BLaER1 (cell line): Measurements from ENCODE around the gene TSPO2.
A peak's percentile ranks its signal among the peaks of the same experiment; 100 is the strongest.

ENCODE experiments used
- H3K27ac ChIP-seq: shearing (Covaris generic); formaldehyde crosslinking; 2 replicates; pipeline ENCODE4 v1.8.1; 2022
- H3K27me3 ChIP-seq: shearing (Covaris generic); formaldehyde crosslinking; 2 replicates; pipeline ENCODE4 v1.8.1; 2022
- H3K36me3 ChIP-seq: shearing (Covaris generic); formaldehyde crosslinking; 2 replicates; pipeline ENCODE4 v1.8.1; 2022
- H3K4me1 ChIP-seq: shearing (Covaris generic); formaldehyde crosslinking; 2 replicates; pipeline ENCODE4 v1.8.1; 2022
- H3K4me2 ChIP-seq: shearing (Covaris generic); formaldehyde crosslinking; 2 replicates; pipeline ENCODE4 v1.8.1; 2022
- H3K4me3 ChIP-seq: shearing (Covaris generic); formaldehyde crosslinking; 2 replicates; pipeline ENCODE4 v1.8.1; 2022
- H3K9ac ChIP-seq: shearing (Covaris generic); formaldehyde crosslinking; 2 replicates; pipeline ENCODE4 v1.8.1; 2022
- H3K9me3 ChIP-seq: shearing (Covaris generic); formaldehyde crosslinking; 2 replicates; pipeline ENCODE4 v1.8.1; 2022
- H4K20me1 ChIP-seq: shearing (Covaris generic); formaldehyde crosslinking; 2 replicates; pipeline ENCODE4 v1.8.1; 2022
- Cebpa-rat ChIP-seq: shearing (Covaris generic); IDR thresholded peaks from 2 replicates; pipeline ENCODE4 v1.8.1; 2022

TSPO2 gene

DNA sequence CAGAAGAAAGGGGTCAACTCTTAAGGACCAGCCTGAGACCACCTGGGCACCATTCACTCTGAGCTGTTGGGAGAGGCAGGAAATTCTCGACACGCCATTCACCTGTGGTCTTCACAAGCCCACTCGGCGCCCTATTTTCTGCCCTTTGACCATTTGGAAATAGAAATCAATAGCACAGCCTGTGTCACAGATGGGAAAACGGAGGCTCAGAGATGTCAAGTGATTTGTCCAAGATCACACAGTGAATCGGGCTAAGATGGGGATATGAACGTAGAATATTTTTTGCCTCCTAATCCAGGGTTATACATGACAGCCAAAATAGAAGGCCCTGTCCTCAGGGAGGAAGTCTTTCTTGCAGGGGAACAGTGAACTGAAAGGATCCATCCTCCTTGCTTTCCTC is 7.7 kb downstream of the TSPO2 start:
- Histone ChIP-seq H3K27ac (no peak overlapping the region), H3K4me2 (peak overlapping the region; percentile 25), H3K27me3 (no peaks in the 10 kb centered on the region)

DNA sequence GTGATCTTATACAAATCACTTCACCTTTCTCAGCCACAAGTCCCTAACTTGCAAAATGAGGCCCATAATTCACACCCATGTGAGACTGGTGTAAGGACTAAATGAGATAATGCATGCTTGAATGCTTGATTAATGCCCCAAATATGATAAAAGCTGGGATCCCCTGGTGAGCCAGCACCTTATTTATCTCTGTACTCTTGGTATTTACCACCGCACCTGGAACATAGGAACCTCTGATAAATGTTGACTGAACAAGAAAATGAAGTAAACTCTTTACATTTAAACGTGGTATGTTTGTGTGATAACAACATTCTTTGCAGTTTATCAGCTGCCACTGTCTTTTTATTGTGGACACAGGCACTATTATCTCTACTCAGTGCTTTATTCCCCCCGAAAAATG is 8.3 kb downstream of the TSPO2 start:
- H3K27ac ChIP-seq = no peak overlapping the region
- no peak for TF ChIP-seq Cebpa-rat
- no peak overlapping the region for H3K4me2 ChIP-seq
- no peak overlapping the region for H3K9ac ChIP-seq
- H3K36me3 ChIP-seq = no peaks in the 10 kb centered on the region
- no peaks in the 10 kb centered on the region for H3K9me3 ChIP-seq
- H3K4me1 ChIP-seq = peaks cover 55% of the 10 kb centered on the region
- no peaks in the 10 kb centered on the region for H4K20me1 ChIP-seq
- no peak overlapping the region for H3K4me3 ChIP-seq
- H3K27me3 ChIP-seq = no peaks in the 10 kb centered on the region

More for the DNA sequence above, 7.7 kb downstream of the TSPO2 start:
- peaks cover 50% of the 10 kb centered on the region for H3K4me1 ChIP-seq
- H4K20me1 ChIP-seq = no peaks in the 10 kb centered on the region
- TF ChIP-seq Cebpa-rat = no peak
- H3K36me3 ChIP-seq = no peaks in the 10 kb centered on the region
- H3K4me3 ChIP-seq = no peak overlapping the region
- H3K9ac ChIP-seq = no peak overlapping the region
- no peaks in the 10 kb centered on the region for H3K9me3 ChIP-seq

DNA sequence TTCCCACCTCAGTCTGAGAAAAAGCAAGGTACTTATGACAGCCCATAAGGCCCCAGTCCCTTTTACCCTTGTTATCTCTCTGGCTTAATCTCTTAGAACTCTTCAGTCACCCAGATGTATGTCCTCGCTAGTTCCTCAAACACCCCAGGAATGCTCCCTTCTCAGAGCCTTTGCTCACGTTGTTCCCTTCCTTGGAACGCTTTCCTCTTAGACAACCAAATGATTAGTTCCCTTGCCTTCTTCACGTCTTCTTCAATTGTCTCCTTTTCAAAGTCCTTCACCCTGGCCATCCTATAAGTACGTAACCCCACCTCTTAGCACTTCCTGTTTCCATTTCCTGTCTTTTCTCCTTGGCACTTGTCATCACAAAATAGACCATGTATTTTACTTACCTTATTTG is 9.6 kb downstream of the TSPO2 start:
- Histone ChIP-seq H4K20me1 (no peaks in the 10 kb centered on the region), H3K27ac (no peak overlapping the region), H3K4me2 (peak overlapping the region; percentile 84), H3K4me3 (no peak overlapping the region), H3K9me3 (no peaks in the 10 kb centered on the region), H3K36me3 (no peaks in the 10 kb centered on the region), H3K27me3 (no peaks in the 10 kb centered on the region), H3K9ac (no peak overlapping the region), H3K4me1 (peaks cover 67% of the 10 kb centered on the region)
- no peak for TF ChIP-seq Cebpa-rat

DNA sequence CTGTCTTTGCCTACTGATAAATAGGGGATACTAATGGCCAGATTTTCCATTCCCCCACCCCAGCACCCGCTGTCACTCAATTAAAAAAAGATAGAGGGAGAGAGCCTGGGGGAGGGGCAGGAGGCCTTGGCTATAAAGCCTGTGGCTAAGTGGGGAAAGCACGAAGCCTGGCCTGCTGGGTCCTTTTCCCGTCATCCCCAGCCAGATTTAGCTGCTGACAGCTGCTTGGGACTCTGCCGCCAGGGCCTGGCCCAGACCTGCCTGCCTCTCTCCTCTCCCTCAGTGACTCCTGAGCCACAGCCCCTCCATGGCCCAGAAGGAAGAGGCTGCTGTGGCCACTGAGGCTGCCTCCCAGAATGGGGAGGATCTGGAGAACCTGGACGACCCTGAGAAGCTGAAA is 10.8 kb downstream of the TSPO2 start, which contains the start of gene APOBEC2:
Gene APOBEC2 (plus strand): TSS at position 162 of the 400 bp plus-strand sequence. CDS start 146 bp downstream, at position 308.
- Histone ChIP-seq H3K4me1 (peaks cover 67% of the 10 kb centered on the region), H3K27me3 (no peaks in the 10 kb centered on the region), H3K4me2 (peak within 1 kb of the TSS; percentile 84), H3K36me3 (no peaks in the 10 kb centered on the region), H4K20me1 (no peaks in the 10 kb centered on the region), H3K27ac (peak within 1 kb of the TSS; percentile 66), H3K9me3 (no peaks in the 10 kb centered on the region), H3K4me3 (no peak within 1 kb of the TSS), H3K9ac (no peak within 1 kb of the TSS)
- TF ChIP-seq Cebpa-rat = no peak

DNA sequence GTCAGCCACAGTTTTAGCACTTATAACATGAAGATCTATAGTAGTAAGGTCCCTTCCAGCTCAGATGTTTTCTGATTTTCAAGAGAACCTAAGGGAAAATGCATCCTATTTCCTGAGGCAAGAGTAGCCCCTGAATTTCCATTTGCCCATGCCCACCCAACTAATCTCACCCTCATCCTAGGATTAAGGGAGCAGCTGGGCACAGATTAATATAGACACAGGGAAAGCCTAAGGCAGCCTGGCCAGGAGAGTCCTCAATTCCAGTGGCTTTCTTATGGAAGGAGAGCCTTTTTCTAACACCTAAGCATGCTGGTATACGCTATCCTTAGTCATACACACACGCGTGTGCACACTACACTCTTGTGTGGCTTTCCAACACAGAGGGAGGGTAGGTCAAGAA is 12.2 kb downstream of the TSPO2 start:
- Histone ChIP-seq H3K27ac (peak overlapping the region; percentile 66), H3K4me1 (peaks cover 66% of the 10 kb centered on the region), H3K36me3 (no peaks in the 10 kb centered on the region), H4K20me1 (no peaks in the 10 kb centered on the region), H3K27me3 (no peaks in the 10 kb centered on the region), H3K4me3 (no peak overlapping the region), H3K9ac (no peak overlapping the region; the same call in 1 of the 2 replicates), H3K4me2 (peak overlapping the region; percentile 84), H3K9me3 (no peaks in the 10 kb centered on the region)
- TF ChIP-seq Cebpa-rat = no peak

DNA sequence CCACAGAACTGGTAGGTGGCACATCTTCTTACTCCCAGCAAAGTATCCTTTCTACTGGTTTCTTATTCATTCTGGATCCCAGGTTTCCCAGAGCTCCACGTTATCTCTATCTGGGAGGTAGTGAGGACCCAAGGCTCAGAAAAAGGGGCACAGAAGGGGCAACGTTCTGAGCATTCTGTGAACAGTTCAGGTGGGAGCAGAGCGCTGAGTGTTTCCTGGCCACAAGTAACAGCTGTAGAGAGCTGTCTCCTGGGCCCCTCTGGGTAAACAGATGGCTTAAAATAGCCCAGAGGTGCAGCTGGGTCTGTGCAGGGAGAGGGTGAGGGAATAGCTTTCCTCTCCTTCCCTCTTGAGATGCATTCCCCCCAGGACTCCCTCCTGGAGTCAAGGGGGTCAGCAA is 12.9 kb downstream of the TSPO2 start:
- H3K4me2 ChIP-seq = peak overlapping the region; percentile 84
- H3K27me3 ChIP-seq = no peaks in the 10 kb centered on the region
- no peak for TF ChIP-seq Cebpa-rat
- no peaks in the 10 kb centered on the region for H3K36me3 ChIP-seq
- H3K4me1 ChIP-seq = peaks cover 59% of the 10 kb centered on the region
- no peaks in the 10 kb centered on the region for H4K20me1 ChIP-seq
- H3K9ac ChIP-seq = peak overlapping the region; percentile 63
- peak overlapping the region; percentile 17; the same call in 1 of the 2 replicates for H3K4me3 ChIP-seq
- no peaks in the 10 kb centered on the region for H3K9me3 ChIP-seq
- peak overlapping the region; percentile 66 for H3K27ac ChIP-seq

DNA sequence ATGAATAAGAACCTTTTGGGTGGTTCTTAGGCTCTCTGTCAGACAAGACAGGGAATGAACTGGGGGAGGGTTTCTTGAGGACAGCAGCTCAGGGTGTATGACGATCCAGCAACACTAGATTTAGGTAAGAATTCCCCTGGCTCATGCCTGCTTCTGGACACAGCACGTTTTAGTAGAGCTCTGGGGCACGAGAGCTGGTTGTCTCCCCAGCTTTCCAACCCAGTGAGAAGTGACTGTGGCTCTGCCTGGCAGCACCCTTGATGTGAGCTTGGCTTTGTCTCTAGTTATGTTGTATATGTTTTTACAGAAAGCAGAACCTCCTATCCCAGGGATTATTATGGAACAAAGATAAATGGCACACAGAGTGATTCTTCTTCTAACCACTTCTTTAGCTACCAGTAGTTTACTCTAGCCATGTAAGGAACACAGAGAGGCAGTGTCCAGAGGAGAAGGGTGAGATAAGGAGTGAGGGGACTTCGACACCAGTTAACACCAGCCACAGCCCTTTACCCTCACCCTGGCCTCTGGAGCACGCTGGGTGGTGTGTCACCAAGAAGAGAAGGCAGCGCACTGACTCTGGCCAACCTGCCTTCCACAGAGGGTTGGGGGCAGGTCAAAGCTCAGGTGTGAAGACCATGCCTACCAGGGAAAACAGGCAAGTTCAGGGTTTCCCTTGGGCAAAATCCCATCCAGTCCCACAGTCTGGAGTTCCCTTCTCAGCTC is 14.7 kb downstream of the TSPO2 start:
- Histone ChIP-seq H3K27me3 (no peaks in the 10 kb centered on the region), H3K9ac (no peak overlapping the region), H3K27ac (no peak overlapping the region), H4K20me1 (no peaks in the 10 kb centered on the region), H3K4me1 (peaks cover 47% of the 10 kb centered on the region), H3K4me2 (no peak overlapping the region), H3K4me3 (no peak overlapping the region), H3K36me3 (peaks cover 7% of the 10 kb centered on the region; the same call in 1 of the 2 replicates), H3K9me3 (no peaks in the 10 kb centered on the region)
- no peak for TF ChIP-seq Cebpa-rat

DNA sequence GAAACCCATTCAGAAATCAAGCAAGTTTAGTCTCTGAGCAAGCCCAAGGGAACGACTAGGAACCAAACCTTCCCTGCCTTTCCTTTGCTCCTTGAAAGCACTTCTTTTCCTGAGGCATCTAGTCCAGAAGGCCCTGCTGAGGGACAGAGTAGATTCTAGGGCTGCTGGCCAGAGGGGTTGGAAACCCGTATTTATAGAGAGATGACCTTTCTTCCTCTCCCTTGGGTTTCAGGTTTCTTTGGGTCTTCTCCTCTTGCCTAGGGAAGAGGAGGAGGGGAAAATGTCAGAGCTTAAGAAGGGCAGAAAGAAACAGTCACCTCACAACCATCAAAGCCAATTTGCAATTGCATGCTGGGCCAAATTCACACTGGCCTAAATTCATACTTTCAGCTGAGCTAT is 16.5 kb downstream of the TSPO2 start:
- Histone ChIP-seq H4K20me1 (no peaks in the 10 kb centered on the region), H3K27ac (no peak overlapping the region), H3K36me3 (peaks cover 7% of the 10 kb centered on the region; the same call in 1 of the 2 replicates), H3K9ac (no peak overlapping the region), H3K4me2 (no peak overlapping the region), H3K4me3 (no peak overlapping the region), H3K4me1 (peaks cover 35% of the 10 kb centered on the region), H3K27me3 (no peaks in the 10 kb centered on the region), H3K9me3 (no peaks in the 10 kb centered on the region)
- TF ChIP-seq Cebpa-rat = no peak

DNA sequence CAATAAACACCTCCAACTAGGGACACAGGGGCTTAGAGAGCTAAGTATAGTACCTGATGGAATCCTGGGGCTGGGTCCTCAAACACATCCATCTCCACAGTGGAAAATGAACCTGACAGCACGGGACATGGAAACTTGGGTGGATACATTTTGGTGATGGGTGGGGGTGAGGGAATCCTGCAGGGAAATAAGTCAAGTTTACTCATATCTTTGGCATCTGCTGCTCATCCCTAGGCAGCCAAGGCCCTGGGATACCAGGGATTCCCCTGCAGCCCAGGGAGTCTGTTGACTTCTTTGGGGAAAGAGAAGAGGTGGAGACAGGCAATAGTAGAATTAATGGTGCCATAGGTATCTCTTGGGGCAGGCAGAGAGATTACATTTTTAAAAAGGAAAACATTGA is 17.3 kb downstream of the TSPO2 start:
- no peak for TF ChIP-seq Cebpa-rat
- H3K9me3 ChIP-seq = no peaks in the 10 kb centered on the region
- no peak overlapping the region for H3K9ac ChIP-seq
- no peak overlapping the region for H3K4me3 ChIP-seq
- no peaks in the 10 kb centered on the region for H4K20me1 ChIP-seq
- no peak overlapping the region for H3K4me2 ChIP-seq
- no peaks in the 10 kb centered on the region for H3K27me3 ChIP-seq
- no peak overlapping the region for H3K27ac ChIP-seq
- peaks cover 13% of the 10 kb centered on the region for H3K36me3 ChIP-seq
- peaks cover 33% of the 10 kb centered on the region for H3K4me1 ChIP-seq

DNA sequence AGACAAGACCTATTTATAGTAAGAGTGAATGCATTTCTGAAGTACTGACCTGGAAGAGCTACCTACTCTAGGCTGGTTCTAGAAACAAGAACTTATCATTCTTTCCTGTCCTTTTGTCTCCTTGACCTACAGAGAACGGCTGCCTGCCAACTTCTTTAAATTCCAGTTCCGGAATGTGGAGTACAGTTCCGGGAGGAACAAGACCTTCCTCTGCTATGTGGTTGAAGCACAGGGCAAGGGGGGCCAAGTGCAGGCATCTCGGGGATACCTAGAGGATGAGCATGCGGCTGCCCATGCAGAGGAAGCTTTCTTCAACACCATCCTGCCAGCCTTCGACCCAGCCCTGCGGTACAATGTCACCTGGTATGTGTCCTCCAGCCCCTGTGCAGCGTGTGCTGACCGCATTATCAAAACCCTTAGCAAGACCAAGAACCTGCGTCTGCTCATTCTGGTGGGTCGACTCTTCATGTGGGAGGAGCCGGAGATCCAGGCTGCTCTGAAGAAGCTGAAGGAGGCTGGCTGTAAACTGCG is 19.0 kb downstream of the TSPO2 start:
- TF ChIP-seq Cebpa-rat = no peak
- H3K4me1 ChIP-seq = peaks cover 16% of the 10 kb centered on the region
- no peak overlapping the region for H3K9ac ChIP-seq
- no peak overlapping the region for H3K4me2 ChIP-seq
- H3K9me3 ChIP-seq = no peaks in the 10 kb centered on the region
- H3K27me3 ChIP-seq = no peaks in the 10 kb centered on the region
- H3K27ac ChIP-seq = no peak overlapping the region
- no peaks in the 10 kb centered on the region for H4K20me1 ChIP-seq
- peaks cover 24% of the 10 kb centered on the region for H3K36me3 ChIP-seq
- H3K4me3 ChIP-seq = no peak overlapping the region
